NOMO-1 treated with DMSO at 0.1 percent for 48 hours (cell line): ENCODE data around the gene EFNA5.
"Not testable (repeated sequence)": the region's sequence is repeated elsewhere in the genome, so short reads cannot be mapped to it uniquely, and the experiment has no call there.

Source experiments
- DNase-seq: peaks from one replicate; lab custom pipeline; 2025; ENCODE audit not compliant: unreplicated experiment; lab: John Stamatoyannopoulos, UW

EFNA5 gene

GRCh38 chr5:107499776-107500175, 171.0 kb downstream of the EFNA5 start:
- DNase-seq, result no peak

GRCh38 chr5:107499237-107499636, 171.5 kb downstream of the EFNA5 start:
- no peak for DNase-seq

GRCh38 chr5:107496466-107496865, 174.3 kb downstream of the EFNA5 start:
- no peak for DNase-seq

- not testable (repeated sequence) for DNase-seq
Observed at GRCh38 chr5:107494129-107494528, 176.6 kb downstream of the EFNA5 start.

GRCh38 chr5:107487056-107487542, 183.6 kb downstream of the EFNA5 start:
- DNase-seq, result peak; percentile 85

- peak; percentile 96 for DNase-seq
Observed at GRCh38 chr5:107486489-107486888, 184.2 kb downstream of the EFNA5 start.

GRCh38 chr5:107485184-107485583, 185.6 kb downstream of the EFNA5 start:
- DNase-seq, result no peak

GRCh38 chr5:107484281-107484680, 186.5 kb downstream of the EFNA5 start:
- peak; percentile 51 for DNase-seq

GRCh38 chr5:107483231-107484024, 187.3 kb downstream of the EFNA5 start:
- DNase-seq, result no peak

- DNase-seq, result no peak
Observed at GRCh38 chr5:107478068-107478641, 192.6 kb downstream of the EFNA5 start.

- DNase-seq, result no peak
Observed at GRCh38 chr5:107477492-107477891, 193.2 kb downstream of the EFNA5 start.

GRCh38 chr5:107476783-107477182, 194.0 kb downstream of the EFNA5 start:
- DNase-seq, result peak; percentile 46

- DNase-seq, result peak; percentile 58
Observed at GRCh38 chr5:107474716-107475489, 195.8 kb downstream of the EFNA5 start.

GRCh38 chr5:107474361-107474715, 196.4 kb downstream of the EFNA5 start:
- no peak for DNase-seq

- DNase-seq, result no peak
Observed at GRCh38 chr5:107472620-107473064, 198.1 kb downstream of the EFNA5 start.

- DNase-seq, result peak; percentile 4
Observed at GRCh38 chr5:107470295-107470582, 200.5 kb downstream of the EFNA5 start.

GRCh38 chr5:107469485-107470294, 201.0 kb downstream of the EFNA5 start:
- peak; percentile 67 for DNase-seq

- DNase-seq, result no peak
Observed at GRCh38 chr5:107469064-107469463, 201.7 kb downstream of the EFNA5 start.

GRCh38 chr5:107468276-107468675, 202.5 kb downstream of the EFNA5 start:
- DNase-seq, result no peak

- DNase-seq, result no peak
Observed at GRCh38 chr5:107467137-107467932, 203.4 kb downstream of the EFNA5 start.
